GM21737 (cell line): Measurements from ENCODE around the gene CYTH3.
"Not testable (repeated sequence)": the region's sequence is repeated elsewhere in the genome, so short reads cannot be mapped to it uniquely, and the experiment has no call there.

Experiments used
- ATAC-seq: cut with Tn5 transposase; IDR thresholded peaks from one replicate; pipeline ENCODE4 v1.9.1; 2021; ENCODE audit warnings: mild to moderate bottlenecking, moderate library complexity; ENCODE audit not compliant: unreplicated experiment

Gene CYTH3

DNA sequence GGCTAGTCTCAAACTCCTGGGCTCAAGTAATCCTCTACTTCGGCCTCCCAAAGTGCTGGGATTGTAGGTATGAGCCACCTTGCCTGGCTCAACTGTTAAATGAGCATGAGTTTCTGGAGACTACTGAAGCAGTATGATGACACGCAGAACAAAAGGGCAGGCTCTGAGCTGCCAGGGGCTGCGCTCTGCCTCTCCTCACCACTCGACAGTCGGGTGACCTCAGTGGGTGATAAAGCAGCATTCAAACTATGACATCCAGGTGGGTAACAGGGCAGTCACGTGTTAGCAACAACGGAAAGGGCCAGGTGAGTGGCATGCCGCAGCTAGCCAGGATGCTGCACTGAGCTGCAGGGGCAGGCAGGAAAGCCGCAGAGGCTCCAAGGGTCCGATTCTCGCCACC is 71.5 kb downstream of the CYTH3 start:
- ATAC-seq = no peak

DNA sequence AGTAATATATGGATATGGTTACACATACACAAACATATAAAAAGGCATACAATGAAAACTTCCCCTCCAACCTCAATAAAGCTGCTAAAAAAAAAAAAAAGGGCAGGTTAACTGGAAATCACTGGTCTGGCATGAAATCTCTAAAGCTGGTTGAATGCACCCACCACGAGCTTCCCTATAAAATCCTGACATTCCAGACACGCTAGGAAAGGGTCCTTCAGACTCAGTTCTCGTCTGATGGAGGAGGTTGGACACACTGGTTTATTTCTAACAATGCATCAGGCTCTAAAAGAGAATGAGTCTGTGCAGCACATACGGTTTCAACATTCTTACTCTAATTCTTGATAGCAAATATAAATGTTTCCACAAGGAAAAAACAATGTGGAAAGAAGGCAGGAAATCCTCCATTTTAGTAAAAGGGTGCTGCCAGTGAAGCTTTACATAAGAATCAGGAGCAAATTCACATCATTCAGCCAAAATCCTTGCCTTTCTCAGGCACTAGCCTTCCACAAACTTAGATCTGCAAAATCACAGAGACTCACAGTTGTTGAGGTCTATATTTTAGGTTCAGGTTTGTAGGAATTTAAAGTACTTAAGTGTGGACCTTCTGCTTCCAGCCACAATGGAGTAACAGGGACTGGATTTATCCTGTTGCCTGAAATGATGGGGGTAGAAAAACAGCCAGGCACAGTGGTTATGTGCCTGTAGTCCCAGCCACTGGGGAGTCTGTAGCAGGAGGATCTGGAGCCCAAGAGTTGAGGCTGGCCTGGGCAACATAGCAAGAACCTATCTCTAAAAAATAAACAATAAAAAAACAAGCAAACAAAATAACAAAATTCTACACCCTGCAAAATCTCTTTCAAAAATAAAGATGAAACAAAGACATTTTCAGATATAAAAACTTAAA is 73.5 kb downstream of the CYTH3 start:
- ATAC-seq = no peak

DNA sequence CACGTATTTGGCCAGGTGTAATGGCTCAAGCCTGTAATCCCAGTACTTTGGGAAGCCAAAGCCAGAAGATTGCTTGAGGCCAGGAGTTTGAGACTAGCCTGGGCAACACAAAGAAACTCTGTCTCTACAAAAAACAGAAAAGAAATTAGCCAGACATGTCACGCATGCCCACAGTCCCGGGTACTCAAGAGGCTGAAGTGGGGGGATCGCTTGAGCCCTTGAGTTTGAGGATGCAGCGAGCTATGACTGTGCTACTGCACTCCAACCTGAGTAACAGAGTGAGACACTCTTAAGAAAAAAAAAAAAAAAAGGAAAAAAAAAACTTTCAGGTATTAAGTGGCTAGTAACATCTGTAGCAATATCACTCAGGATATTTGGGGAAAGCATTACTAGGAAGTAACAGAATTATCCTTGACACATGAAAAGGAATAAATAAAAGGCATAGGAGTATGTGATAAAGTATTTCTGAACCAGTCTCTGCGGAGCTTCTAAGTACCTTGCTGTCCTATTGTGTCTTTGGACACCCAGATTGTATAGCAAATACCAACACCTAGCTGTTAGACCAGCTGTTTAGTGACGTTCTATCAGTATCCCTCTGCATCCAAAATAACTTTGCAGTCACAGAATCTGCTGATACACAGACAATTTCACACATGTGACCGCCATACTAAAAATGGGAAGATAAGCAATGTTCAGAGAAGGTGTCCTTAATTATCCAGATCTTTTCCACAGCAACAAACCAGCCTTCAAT is 74.4 kb downstream of the CYTH3 start:
- no peak for ATAC-seq

DNA sequence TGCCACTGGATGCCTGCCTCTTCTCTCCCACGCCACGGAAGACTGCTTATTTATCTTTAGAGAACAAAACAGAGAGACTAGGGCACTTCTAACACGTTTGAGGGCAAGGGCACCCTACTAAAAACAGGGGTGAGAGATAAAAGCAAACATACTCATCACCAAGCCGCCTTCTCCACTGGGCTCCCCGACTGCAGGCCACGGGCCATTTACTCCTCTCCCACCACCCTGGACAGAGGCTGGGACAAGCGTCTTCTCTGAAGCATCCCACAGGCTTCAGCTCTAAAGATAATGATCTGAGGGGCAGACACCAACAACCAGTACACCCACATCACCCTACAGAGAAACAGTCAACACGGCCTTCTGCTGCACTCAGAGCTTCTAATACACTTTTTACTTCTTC is 78.7 kb downstream of the CYTH3 start:
- ATAC-seq = no peak

DNA sequence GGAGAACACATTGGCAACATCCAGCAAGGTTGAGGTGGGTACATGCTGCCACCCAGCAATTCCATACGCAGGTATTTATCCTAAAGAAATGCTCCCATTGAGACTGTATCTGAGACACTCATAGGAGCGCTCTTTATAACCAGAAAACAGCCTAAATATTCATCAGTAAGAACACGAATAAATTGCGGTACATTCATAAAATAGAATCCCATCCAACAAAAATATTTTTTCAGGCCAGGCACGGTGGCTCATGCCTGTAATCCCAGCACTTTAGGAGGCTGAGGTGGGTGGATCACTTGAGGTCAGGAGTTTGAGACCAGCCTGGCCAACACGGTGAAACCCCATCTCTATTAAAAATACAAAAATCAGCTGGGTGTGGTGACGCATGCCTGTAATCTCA is 81.9 kb downstream of the CYTH3 start:
- ATAC-seq = not testable (repeated sequence)

DNA sequence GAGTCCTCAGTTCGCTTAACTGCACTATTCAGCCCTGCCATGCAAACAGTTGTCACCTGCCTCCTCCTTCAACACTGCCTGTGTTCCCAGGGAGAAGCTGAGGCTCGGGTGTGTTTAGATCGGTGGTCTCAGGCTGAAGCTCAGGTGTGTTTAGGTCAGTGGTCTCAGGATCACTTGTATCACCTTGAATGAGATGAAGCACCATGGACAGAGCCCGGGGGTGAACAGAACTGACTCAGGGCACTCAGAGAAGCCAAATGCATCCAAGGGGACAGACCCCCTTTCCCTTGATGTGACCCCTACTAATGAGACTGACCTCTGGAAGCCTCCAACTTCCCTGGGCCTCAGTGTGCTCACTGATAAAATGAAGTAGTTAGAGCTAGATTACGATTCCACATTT is 84.0 kb downstream of the CYTH3 start:
- no peak for ATAC-seq

DNA sequence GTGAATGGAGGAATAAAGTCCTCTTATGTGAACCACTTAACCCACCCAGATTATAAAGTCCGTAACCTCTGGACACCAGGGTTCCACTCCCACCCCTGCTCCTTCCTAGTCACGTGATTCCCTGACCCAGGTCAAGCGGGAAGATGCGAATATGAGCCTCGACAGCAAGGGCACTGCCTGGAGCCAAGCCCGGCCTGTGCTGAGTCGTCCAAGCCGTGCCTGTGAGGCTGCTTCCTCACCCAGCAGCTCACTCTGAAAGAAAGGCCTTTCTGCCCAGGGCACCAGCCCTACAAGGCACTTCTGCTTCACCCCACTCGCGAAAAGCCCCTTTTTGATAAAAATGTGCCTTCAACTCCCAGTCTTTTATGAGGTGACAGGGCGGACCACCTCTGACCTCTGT is 85.8 kb downstream of the CYTH3 start:
- ATAC-seq = no peak

DNA sequence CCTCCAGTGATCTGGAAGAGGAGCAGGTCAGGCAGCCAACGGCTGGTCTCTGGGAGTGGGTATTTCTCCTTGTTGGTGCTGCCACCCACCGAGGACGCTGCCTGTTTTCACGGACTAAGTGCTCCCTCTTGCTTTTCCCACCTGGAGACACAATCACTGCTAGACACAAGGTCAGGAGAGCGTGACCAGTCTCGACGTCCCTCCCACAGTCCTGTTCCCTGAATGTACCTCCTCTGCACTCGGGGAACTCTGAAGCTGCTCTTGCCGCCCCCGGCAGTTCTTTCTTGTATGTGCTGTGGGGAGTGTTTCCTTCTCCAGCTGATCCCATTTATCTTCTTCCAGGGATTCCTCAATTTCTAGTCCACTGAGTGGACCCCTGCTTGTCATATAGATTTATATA is 89.4 kb downstream of the CYTH3 start:
- no peak for ATAC-seq

DNA sequence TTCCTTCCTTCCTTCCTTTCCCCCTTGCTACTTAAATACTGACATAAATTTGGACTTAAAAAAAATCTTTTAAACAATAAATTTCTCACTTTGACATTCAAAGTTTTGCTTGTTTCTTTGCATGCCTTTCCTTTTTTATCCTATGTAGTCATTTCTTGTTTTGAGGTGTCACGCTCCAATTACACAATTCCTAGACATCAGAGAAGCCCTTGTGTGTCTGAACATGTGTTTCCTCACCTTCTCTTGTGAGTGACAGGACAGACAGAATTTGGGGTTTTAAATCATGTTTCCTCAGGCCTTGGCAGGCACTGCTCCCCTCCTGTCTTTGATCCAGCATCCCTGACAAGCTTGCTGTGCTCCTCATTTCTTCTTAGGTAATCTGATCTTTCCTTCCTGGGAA is 91.3 kb downstream of the CYTH3 start:
- no peak for ATAC-seq

DNA sequence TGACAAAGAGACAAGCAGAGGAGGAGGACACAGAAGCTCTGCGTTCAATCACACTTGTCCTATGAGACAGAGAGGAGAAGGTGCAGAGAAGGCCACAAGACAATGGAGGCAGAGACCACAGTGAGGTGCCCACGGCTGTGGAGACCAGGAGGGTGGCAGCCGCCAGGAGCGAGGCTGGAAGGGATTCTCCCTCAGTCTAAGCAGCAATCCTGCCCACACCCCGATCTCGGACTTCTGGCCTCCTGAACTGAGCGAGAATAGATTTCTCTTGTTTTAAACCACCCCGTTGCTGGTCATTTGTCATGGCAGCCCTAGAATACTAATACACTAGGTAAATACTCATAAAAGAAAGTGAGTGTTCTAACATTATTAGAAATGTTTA is 92.1 kb downstream of the CYTH3 start:
- ATAC-seq = no peak

DNA sequence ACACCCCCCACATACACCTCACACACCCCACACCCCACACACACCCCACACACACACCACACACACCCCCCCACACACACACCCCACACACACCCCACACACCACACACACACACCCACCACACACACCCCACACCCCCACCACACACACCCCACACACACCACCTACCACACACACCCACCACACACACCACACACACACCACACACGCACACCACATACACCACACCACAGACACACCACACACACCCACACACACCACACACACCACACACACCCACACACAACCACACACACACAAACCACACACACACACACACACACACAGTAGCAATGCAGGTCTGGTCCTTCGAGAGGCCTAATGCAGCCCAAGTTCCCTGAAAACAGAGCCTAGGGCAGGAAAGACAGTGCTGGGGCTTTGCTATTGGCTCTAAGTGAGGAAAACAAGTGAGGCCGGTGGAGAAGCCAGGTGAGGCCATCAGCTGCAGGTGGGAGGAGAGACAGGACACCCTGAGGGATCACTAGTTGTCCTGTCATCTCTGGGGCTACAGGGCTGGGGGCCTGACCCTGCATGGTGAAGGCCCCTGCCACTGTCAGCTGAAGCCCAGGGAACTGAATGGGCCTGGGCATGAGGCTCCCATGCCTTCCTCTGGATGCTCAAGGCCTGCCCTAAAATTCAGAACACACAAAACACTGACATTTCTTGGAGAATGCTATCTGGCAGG is 92.6 kb downstream of the CYTH3 start:
- ATAC-seq = no peak

DNA sequence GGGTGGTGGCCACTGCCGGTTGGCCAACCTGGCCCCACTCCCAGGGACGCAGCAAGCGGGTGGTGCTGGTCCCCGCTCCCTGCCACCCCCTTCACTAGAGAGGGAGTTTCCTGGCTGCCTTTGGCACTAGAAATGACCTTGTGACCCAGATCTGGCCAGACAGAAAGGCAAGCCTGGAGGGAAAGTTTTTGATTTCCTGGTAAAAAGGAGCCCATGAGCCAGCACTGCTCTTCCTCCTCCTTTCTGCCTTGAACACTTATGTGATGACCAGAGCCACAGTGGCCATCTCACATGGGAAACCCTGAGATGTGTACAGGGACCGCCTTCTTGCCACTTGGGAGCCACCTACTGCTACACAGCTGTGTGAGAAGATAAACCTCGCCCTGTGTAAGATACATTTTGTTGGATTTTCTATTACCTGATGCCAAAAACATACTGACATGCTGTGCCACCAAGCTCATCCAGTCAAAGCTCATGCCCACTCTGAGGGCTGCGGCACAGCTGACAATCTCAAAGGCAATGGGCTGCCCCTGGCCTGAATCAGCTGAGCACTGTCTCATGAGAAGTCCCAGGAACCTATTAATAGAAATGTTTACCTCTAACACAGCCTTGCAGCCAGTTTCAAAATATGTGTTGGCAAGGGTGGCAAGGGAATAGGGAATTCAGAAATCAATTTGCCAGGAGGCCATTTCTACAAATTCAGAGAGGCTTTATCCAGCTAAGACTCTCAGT is 94.0 kb downstream of the CYTH3 start:
- no peak for ATAC-seq

DNA sequence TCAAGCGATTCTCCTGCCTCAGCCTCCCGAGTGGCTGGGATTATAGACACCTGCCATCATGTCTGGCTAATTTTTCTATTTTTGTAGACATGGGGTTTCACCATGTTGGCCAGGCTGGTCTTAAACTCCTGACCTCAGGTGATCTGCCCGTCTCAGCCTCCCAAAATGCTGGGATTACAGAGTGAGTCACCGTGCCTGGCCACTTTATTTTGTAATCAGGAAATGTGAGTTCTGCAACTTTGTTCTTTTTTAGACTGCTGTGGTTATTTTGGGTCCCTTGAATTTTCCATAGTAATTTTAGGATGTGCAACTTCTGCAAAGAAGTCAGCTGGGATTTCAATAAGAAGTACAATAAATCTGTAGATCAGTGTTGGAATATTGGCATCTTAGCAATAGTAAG is 96.8 kb downstream of the CYTH3 start:
- ATAC-seq = no peak

DNA sequence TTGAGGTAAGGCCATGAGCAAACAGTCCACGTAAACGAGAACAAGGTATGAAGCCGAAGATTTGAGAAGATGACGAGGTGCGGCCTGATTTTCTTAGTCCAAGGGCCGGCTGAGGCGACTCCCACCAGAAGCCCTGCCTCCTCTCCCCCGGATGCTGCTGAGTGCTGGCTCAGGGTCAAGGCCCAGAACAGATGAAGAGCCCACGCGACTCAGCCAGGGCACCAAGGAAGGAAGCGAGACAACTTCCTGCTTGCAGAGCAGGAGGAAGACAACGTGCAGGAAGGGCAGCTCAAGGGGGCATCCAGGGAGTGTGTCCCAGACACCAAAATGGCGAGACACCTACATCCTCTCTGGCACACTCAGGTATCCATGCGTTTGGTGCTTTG is 99.5 kb downstream of the CYTH3 start:
- no peak for ATAC-seq

DNA sequence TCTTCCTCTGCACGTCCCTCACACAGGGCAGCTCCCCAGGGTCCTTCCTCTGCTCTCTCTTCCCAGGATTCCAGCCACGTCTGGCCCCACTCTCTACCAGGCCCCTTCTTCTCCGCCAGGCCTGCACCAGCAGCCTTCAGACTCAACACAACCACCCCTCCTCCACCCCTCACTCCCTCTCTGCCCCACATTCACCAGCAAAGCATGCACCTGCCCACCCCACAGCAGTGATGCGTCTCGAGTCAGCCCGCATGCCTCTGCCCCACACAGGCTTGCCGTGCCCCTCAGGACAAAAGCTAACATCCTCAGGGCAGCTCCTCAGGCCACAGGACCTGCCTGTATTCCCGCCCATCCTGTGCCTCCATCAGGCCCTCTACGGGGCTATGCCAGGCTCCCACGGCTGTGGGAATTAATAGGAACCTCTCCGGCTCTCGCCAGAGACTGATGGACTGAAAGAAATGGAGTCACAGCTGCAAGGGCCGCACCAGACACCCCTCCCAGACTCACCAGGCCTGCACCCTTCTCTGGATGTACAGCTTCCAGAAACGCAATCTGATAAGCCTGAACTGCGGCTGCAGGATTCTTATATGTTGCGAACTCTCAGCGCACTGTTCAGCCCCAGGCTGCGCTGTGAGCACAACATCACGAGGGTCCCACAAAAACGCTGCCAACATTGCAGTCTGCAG is 100.1 kb downstream of the CYTH3 start:
- no peak for ATAC-seq

DNA sequence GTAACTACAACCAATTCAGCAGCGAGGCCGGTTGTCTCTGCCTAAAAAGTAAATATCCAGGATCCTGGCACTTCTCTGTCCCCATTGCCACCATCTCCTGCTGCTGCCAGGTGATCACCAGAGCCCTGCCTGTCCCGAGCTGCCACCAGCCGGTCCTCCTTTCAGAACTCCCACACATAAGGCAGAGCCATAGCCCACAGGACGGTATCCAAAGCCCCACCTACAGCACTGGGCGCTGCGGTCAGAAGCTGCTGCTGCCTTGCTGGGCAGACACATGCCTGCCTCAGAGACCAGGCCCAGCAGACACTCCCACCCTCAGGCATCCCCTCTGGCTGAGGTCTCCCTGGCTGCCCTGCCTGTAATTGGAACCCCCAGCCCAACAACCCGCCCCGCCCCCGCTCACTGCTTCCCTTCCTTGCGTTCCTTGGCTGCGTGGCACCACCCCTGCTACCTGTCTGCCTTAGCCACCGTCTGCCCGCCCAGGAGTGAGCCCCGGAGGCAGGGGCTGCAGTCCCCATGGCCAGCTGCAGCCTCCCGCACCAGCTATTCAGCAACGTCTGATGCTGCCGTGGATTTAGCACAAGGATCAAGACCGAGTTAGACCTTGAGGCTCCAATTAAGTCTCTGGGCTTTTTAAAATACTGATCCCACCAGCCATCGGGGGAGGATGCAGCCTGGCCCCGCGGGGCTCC is 100.7 kb downstream of the CYTH3 start:
- ATAC-seq = no peak

DNA sequence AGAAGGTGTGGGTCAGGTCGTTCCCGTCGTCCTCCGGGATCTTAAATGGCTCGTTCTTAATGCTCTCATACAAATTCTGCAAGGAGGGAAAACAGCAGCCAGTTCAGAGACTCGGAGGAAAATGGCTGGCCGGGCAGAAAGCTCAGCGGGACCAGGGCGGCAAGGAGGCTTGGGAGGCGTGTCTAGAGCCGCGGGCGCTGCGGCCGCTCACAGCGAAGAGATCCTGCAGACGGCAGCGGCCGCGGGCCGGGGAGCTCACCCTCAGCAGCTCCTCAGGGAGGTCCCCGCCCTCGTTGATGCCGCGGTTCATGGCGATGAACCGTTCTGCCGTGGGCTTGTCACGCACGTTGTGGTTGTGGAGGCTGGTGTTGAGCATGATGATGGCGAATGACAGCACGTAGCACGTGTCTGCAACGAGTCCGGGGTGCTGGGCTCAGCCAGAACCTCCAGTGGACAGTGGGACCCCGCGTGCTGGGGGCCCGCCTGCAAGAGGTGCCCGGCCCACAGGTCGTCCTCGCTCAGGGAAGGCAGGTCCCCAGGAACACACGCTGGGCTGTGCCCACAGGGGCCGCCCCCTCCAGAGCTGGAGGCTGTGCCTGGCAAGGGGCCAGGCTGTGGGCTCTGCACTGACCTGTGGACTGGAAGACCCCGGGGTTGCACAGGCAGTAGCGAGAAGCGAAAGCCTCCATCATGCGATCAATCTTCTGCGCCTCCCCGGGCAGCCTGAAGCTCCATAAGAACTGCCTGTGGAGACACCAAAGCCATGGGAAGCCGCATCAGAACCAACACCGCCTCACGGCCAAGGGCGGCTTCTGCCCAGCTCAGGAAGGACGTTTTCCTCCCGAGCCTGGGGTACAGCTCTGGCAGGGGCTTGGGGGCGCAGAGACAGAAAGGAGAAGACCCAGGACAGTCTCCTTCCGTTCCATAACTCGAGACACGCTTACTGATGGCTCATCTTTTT is 101.6 kb downstream of the CYTH3 start:
- ATAC-seq = no peak

DNA sequence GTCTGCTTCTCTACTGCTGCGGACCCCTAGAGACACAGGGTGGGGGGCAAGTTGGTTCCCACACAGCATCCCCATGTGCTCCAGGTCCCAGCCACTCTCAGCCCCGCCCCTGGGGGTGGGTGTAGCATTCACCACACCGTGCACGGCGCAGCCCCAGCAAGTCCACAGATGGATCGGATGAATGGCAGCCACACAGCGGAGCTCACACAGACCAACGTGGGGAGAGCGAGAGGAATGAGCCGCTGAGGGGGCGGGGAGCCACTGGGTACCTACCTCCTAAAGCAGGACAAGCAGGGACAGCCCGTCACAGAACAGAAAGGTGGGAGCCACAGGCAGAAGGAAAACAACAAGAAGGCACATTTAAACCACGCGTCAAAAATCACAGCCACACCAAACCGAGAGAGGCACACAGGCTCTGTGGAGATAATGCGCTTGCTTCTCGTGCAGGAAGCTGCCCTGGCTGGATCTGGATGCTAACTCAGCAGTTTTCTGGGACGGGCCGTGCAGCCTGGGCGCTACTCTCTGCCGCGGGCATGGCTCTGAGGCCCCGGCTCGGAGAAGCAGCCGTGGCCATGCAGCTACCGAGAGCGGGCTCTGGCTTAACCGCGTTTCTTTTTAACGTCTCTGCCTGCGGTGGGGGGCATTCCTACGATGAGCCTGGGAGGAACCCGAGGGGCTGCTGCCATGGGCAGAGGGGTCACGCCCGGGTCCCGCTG is 102.5 kb downstream of the CYTH3 start:
- ATAC-seq = no peak
